H9 (cell line): ENCODE results near the gene ANP32E. TPM values are rescaled to one million over a fixed set of nuclear protein-coding genes. Genes with fewer than 3 reads are reported as not detected.

ENCODE experiments used
- DNase-seq: peaks from one replicate; pipeline ENCODE4 v3.0.0-alpha.2; 2017
- H2AFZ ChIP-seq: one replicate; pipeline ENCODE4 v1.6.1; 2013; ENCODE audit warnings: mild to moderate bottlenecking, low read length, control low read depth, moderate library complexity
- H2AK5ac ChIP-seq: 2 replicates; pipeline ENCODE4 v1.6.1; 2013; ENCODE audit warnings: low read length, control low read depth, mixed read lengths; ENCODE audit not compliant: insufficient read length
- H2BK120ac ChIP-seq: one replicate; pipeline ENCODE4 v1.6.1; 2013; ENCODE audit warnings: low read depth, mild to moderate bottlenecking, low read length, control low read depth, inconsistent platforms; ENCODE audit not compliant: poor library complexity, severe bottlenecking
- H2BK12ac ChIP-seq: 2 replicates; pipeline ENCODE4 v1.6.1; 2013; ENCODE audit warnings: low read length, control low read depth, mixed read lengths, low read depth; ENCODE audit not compliant: insufficient read length
- H2BK15ac ChIP-seq: 2 replicates; pipeline ENCODE4 v1.6.1; 2013; ENCODE audit warnings: low read depth, low read length, control low read depth
- H2BK20ac ChIP-seq: one replicate; pipeline ENCODE4 v1.6.1; 2013; ENCODE audit warnings: low read depth, mild to moderate bottlenecking, low read length, control low read depth, inconsistent platforms; ENCODE audit not compliant: poor library complexity, severe bottlenecking
- H2BK5ac ChIP-seq: 2 replicates; pipeline ENCODE4 v1.6.1; 2013; ENCODE audit warnings: low read length, control low read depth, mixed read lengths; ENCODE audit not compliant: insufficient read length
- H3K14ac ChIP-seq: 2 replicates; pipeline ENCODE4 v1.6.1; 2013; ENCODE audit warnings: low read length, control low read depth; ENCODE audit not compliant: insufficient read depth
- H3K18ac ChIP-seq: 2 replicates; pipeline ENCODE4 v1.6.1; 2013; ENCODE audit warnings: low read depth, mild to moderate bottlenecking, mixed read lengths, low read length, control low read depth; ENCODE audit not compliant: insufficient read length
- H3K23ac ChIP-seq: 2 replicates; pipeline ENCODE4 v1.6.1; 2013; ENCODE audit warnings: low read length, control low read depth, mixed read lengths, low read depth; ENCODE audit not compliant: insufficient read length
- H3K23me2 ChIP-seq: 2 replicates; pipeline ENCODE4 v1.6.1; 2013; ENCODE audit warnings: low read depth, mild to moderate bottlenecking, mixed read lengths, low read length, control low read depth; ENCODE audit not compliant: insufficient read length, poor library complexity, severe bottlenecking
- H3K27ac ChIP-seq: 2 replicates; pipeline ENCODE4 v1.5.1; 2013; ENCODE audit warnings: low read length, control low read depth, mixed read lengths, low read depth; ENCODE audit not compliant: insufficient read length
- H3K27me3 ChIP-seq: 2 replicates; pipeline ENCODE4 v1.6.1; 2013; ENCODE audit warnings: low read length, control low read depth, inconsistent platforms; ENCODE audit not compliant: insufficient read depth
- H3K4ac ChIP-seq: 2 replicates; pipeline ENCODE4 v1.6.1; 2013; ENCODE audit warnings: low read depth, mild to moderate bottlenecking, control low read depth, inconsistent platforms, low read length, moderate library complexity
- H3K4me1 ChIP-seq: 2 replicates; pipeline ENCODE4 v1.6.1; 2013; ENCODE audit warnings: low read length, control low read depth, inconsistent platforms; ENCODE audit not compliant: insufficient read depth
- H3K4me2 ChIP-seq: 2 replicates; pipeline ENCODE4 v1.6.1; 2013; ENCODE audit warnings: low read length, control low read depth, mixed read lengths; ENCODE audit not compliant: insufficient read length, insufficient read depth
- H3K56ac ChIP-seq: 2 replicates; pipeline ENCODE4 v1.6.1; 2013; ENCODE audit warnings: low read depth, mild to moderate bottlenecking, mixed read lengths, low read length, control low read depth; ENCODE audit not compliant: insufficient read length
- H3K79me1 ChIP-seq: 2 replicates; pipeline ENCODE4 v1.6.1; 2013; ENCODE audit warnings: low read depth, mild to moderate bottlenecking, moderate library complexity, low read length, control low read depth, inconsistent platforms; ENCODE audit not compliant: insufficient read depth, poor library complexity, severe bottlenecking
- H3K79me2 ChIP-seq: 2 replicates; pipeline ENCODE4 v1.6.1; 2013; ENCODE audit warnings: low read length, control low read depth, inconsistent platforms; ENCODE audit not compliant: insufficient read depth
- H3K9ac ChIP-seq: 2 replicates; pipeline ENCODE4 v1.6.1; 2013; ENCODE audit warnings: low read length, control low read depth, mixed read lengths; ENCODE audit not compliant: insufficient read length; ENCODE audit errors: extremely low read depth
- H3K9me3 ChIP-seq: one replicate; pipeline ENCODE4 v1.6.1; 2013; ENCODE audit warnings: low read depth, low read length, inconsistent platforms; ENCODE audit not compliant: control insufficient read depth
- H3T11ph ChIP-seq: one replicate; pipeline ENCODE4 v1.6.1; 2013; ENCODE audit warnings: mild to moderate bottlenecking, low read length, control low read depth, inconsistent platforms
- H4K20me1 ChIP-seq: one replicate; pipeline ENCODE4 v1.6.1; 2013; ENCODE audit not compliant: control insufficient read depth, insufficient read length, insufficient read depth
- H4K5ac ChIP-seq: 2 replicates; pipeline ENCODE4 v1.6.1; 2013; ENCODE audit warnings: low read depth, mild to moderate bottlenecking, mixed read lengths, low read length, control low read depth; ENCODE audit not compliant: insufficient read length
- H4K8ac ChIP-seq: replicated peaks from 2 replicates; pipeline ENCODE4 v1.6.1; 2013; ENCODE audit warnings: low read length, control low read depth, mixed read lengths, low read depth; ENCODE audit not compliant: insufficient read length
- H4K91ac ChIP-seq: 2 replicates; pipeline ENCODE4 v1.6.1; 2013; ENCODE audit warnings: low read depth, mild to moderate bottlenecking, moderate library complexity, mixed read lengths, low read length, control low read depth; ENCODE audit not compliant: insufficient read length
- H3K27ac Mint-ChIP-seq, 3 experiments: 2 replicates in 2 of 3; 3 replicates in 1 of 3; pipeline ENCODE4 v1.8.0; 2020 to 2021; ENCODE audit warnings: mixed read lengths in 3 of 3, mild to moderate bottlenecking in 1 of 3, moderate library complexity in 1 of 3
- H3K27me3 Mint-ChIP-seq: 2 replicates; pipeline ENCODE4 v1.8.0; 2021; ENCODE audit warnings: low read depth, mild to moderate bottlenecking, moderate library complexity, mixed read lengths
- H3K36me3 Mint-ChIP-seq, 3 experiments: 2 replicates in 2 of 3; 3 replicates in 1 of 3; pipeline ENCODE4 v1.8.0; 2020 to 2021; ENCODE audit warnings: low read depth in 3 of 3, mixed read lengths in 3 of 3; ENCODE audit not compliant: insufficient read depth in 1 of 3
- H3K4me1 Mint-ChIP-seq, 2 experiments: 2 replicates each; pipeline ENCODE4 v1.8.0; 2020; ENCODE audit warnings: mixed read lengths in 2 of 2
- H3K4me3 Mint-ChIP-seq, 2 experiments: 2 replicates in 1 of 2; 3 replicates in 1 of 2; pipeline ENCODE4 v1.8.0; 2020 to 2021; ENCODE audit warnings: mild to moderate bottlenecking in 2 of 2, mixed read lengths in 2 of 2, moderate library complexity in 1 of 2
- H3K9me3 Mint-ChIP-seq, 2 experiments: 2 replicates in 1 of 2; 3 replicates in 1 of 2; pipeline ENCODE4 v1.8.0; 2020; ENCODE audit warnings: mild to moderate bottlenecking in 2 of 2, mixed read lengths in 2 of 2, moderate library complexity in 1 of 2
- WGBS: extraction: QIAGEN DNeasy Blood & Tissue Kit; methylation state at CpG from one replicate; pipeline ENCODE4 v1.1.7; 2013; ENCODE audit warnings: missing lambda C conversion rate, low lambda C conversion rate, mixed read lengths; ENCODE audit not compliant: insufficient read length; ENCODE audit errors: extremely low coverage; 5-methylcytosine and 5-hydroxymethylcytosine counted together
- total RNA-seq: library from RNA; stranded (reverse); gene quantifications from 2 replicates; pipeline ENCODE4 v1.2.1, GENCODE V29; 2021
- TF ChIP-seq, protein P1 (sequence below): fragments of 200-600 bp; sonication (generic); conservative IDR thresholded peaks from 3 replicates; pipeline ENCODE4 v1.8.0; 2021; ENCODE audit warnings: antibody characterized with exemption, mild to moderate bottlenecking

The ANP32E gene
- total RNA-seq, 1 experiment from 2014 or later, result 106 TPM

- no peak overlapping the region for H3K4me2 ChIP-seq
- H2BK120ac ChIP-seq, result no peak overlapping the region
- H3T11ph ChIP-seq, result no peak overlapping the region
- no peaks in the 10 kb centered on the region for H3K79me1 ChIP-seq
- no peak overlapping the region for H3K4ac ChIP-seq
- Mint-ChIP-seq H3K36me3 (no peaks in the 10 kb centered on the region), H3K27me3 (no peaks in the 10 kb centered on the region), H3K4me1 (0 out of 4 replicates have a peak, but pooled peaks cover 0 to 2% of the 10 kb centered on the region in 2 experiments), H3K4me3 (no peak overlapping the region), H3K9me3 (no peaks in the 10 kb centered on the region), H3K27ac (no peak overlapping the region; a peak in 1 of 7 replicates)
- no peak overlapping the region for H3K56ac ChIP-seq
- H2AK5ac ChIP-seq, result no peak overlapping the region
- no peak overlapping the region for H3K27ac ChIP-seq
- H3K79me2 ChIP-seq, result no peaks in the 10 kb centered on the region
- no peak overlapping the region for H3K14ac ChIP-seq
- H3K23ac ChIP-seq, result no peak overlapping the region
- H3K23me2 ChIP-seq, result no peaks in the 10 kb centered on the region
- DNase-seq, result no peak
- H2BK12ac ChIP-seq, result no peak overlapping the region
- no CpG with 5 or more reads among the region's 7 CpGs for WGBS
- H4K5ac ChIP-seq, result no peak overlapping the region
- no peak overlapping the region for H2AFZ ChIP-seq
- no peak overlapping the region for H4K91ac ChIP-seq
- H2BK5ac ChIP-seq, result no peak overlapping the region
- TF ChIP-seq, protein P1, sequence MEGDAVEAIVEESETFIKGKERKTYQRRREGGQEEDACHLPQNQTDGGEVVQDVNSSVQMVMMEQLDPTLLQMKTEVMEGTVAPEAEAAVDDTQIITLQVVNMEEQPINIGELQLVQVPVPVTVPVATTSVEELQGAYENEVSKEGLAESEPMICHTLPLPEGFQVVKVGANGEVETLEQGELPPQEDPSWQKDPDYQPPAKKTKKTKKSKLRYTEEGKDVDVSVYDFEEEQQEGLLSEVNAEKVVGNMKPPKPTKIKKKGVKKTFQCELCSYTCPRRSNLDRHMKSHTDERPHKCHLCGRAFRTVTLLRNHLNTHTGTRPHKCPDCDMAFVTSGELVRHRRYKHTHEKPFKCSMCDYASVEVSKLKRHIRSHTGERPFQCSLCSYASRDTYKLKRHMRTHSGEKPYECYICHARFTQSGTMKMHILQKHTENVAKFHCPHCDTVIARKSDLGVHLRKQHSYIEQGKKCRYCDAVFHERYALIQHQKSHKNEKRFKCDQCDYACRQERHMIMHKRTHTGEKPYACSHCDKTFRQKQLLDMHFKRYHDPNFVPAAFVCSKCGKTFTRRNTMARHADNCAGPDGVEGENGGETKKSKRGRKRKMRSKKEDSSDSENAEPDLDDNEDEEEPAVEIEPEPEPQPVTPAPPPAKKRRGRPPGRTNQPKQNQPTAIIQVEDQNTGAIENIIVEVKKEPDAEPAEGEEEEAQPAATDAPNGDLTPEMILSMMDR, result no peak
- H4K20me1 ChIP-seq, result no peaks in the 10 kb centered on the region
- H3K4me1 ChIP-seq, result no peaks in the 10 kb centered on the region
- H3K9me3 ChIP-seq, result no peaks in the 10 kb centered on the region
- H3K27me3 ChIP-seq, result no peaks in the 10 kb centered on the region
- no peak overlapping the region for H2BK15ac ChIP-seq
- no peak overlapping the region for H3K18ac ChIP-seq
- H4K8ac ChIP-seq, result no peak overlapping the region
- no peak overlapping the region for H3K9ac ChIP-seq
- no peak overlapping the region for H2BK20ac ChIP-seq
Measured at GRCh38 chr1:150185481-150185880, 50.4 kb downstream of the ANP32E start.
